ENCODE measurements around the gene WNT9A. TPM values are rescaled to one million over a fixed set of nuclear protein-coding genes. Genes with fewer than 3 reads are reported as not detected.

The WNT9A gene
- total RNA-seq, 1 experiment from 2014 or later: not detected

GRCh38 chr1:227900571-227901051, 47.1 kb downstream of the WNT9A start:
- no peaks in the 10 kb centered on the region for H3K27me3 ChIP-seq (ENCODE audit: low read length)
- no peaks in the 10 kb centered on the region for H3K36me3 ChIP-seq (ENCODE audit: insufficient read depth, low read length)
- no peaks in the 10 kb centered on the region for H3K9me2 ChIP-seq (replicated peaks; ENCODE audit: insufficient read depth, low read length)
- H3K79me2 ChIP-seq (ENCODE audit: low read length): no peaks in the 10 kb centered on the region
- H2AFZ ChIP-seq (ENCODE audit: low read length): no peak overlapping the region
- H3K9ac ChIP-seq (ENCODE audit: low read length): no peak overlapping the region
- no peak for DNase-seq
- H3K4me2 ChIP-seq (ENCODE audit: low read depth, low read length, poor library complexity, severe bottlenecking): no peak overlapping the region
- no peak overlapping the region for H3K27ac ChIP-seq (ENCODE audit: low read length)
- H4K20me1 ChIP-seq (ENCODE audit: insufficient read depth, low read depth, low read length): no peaks in the 10 kb centered on the region
- H3K4me3 ChIP-seq (ENCODE audit: low read length): no peak overlapping the region
- no peaks in the 10 kb centered on the region for H3K4me1 ChIP-seq (ENCODE audit: low read length)
- H3K9me3 ChIP-seq (ENCODE audit: low read length): no peaks in the 10 kb centered on the region

- no peaks in the 10 kb centered on the region for H3K9me2 ChIP-seq (replicated peaks; ENCODE audit: insufficient read depth, low read length)
- no peak overlapping the region for H3K27ac ChIP-seq (ENCODE audit: low read length)
- no peaks in the 10 kb centered on the region for H3K36me3 ChIP-seq (ENCODE audit: insufficient read depth, low read length)
- H3K4me3 ChIP-seq (ENCODE audit: low read length): no peak overlapping the region
- no peaks in the 10 kb centered on the region for H3K79me2 ChIP-seq (ENCODE audit: low read length)
- H3K27me3 ChIP-seq (ENCODE audit: low read length): no peaks in the 10 kb centered on the region
- DNase-seq: no peak
- no peak overlapping the region for H2AFZ ChIP-seq (ENCODE audit: low read length)
- no peaks in the 10 kb centered on the region for H3K9me3 ChIP-seq (ENCODE audit: low read length)
- no peak overlapping the region for H3K9ac ChIP-seq (ENCODE audit: low read length)
- no peaks in the 10 kb centered on the region for H3K4me1 ChIP-seq (ENCODE audit: low read length)
- H4K20me1 ChIP-seq (ENCODE audit: insufficient read depth, low read depth, low read length): no peaks in the 10 kb centered on the region
- H3K4me2 ChIP-seq (ENCODE audit: low read depth, low read length, poor library complexity, severe bottlenecking): no peak overlapping the region
These were observed 47.8 kb downstream of the WNT9A start for GRCh38 chr1:227899820-227900449.

GRCh38 chr1:227899141-227899819, 48.5 kb downstream of the WNT9A start:
- no peak overlapping the region for H2AFZ ChIP-seq (ENCODE audit: low read length)
- no peak for DNase-seq
- no peaks in the 10 kb centered on the region for H3K27me3 ChIP-seq (ENCODE audit: low read length)

GRCh38 chr1:227898502-227899140, 49.1 kb downstream of the WNT9A start:
- no peak overlapping the region for H3K4me3 ChIP-seq (ENCODE audit: low read length)
- no peaks in the 10 kb centered on the region for H3K9me3 ChIP-seq (ENCODE audit: low read length)
- H3K9me2 ChIP-seq (replicated peaks; ENCODE audit: insufficient read depth, low read length): no peaks in the 10 kb centered on the region
- H2AFZ ChIP-seq (ENCODE audit: low read length): no peak overlapping the region
- H3K9ac ChIP-seq (ENCODE audit: low read length): no peak overlapping the region
- no peaks in the 10 kb centered on the region for H4K20me1 ChIP-seq (ENCODE audit: insufficient read depth, low read depth, low read length)
- H3K4me2 ChIP-seq (ENCODE audit: low read depth, low read length, poor library complexity, severe bottlenecking): no peak overlapping the region
- H3K27ac ChIP-seq (ENCODE audit: low read length): no peak overlapping the region
- no peaks in the 10 kb centered on the region for H3K27me3 ChIP-seq (ENCODE audit: low read length)
- H3K36me3 ChIP-seq (ENCODE audit: insufficient read depth, low read length): no peaks in the 10 kb centered on the region
- no peaks in the 10 kb centered on the region for H3K4me1 ChIP-seq (ENCODE audit: low read length)
- no peaks in the 10 kb centered on the region for H3K79me2 ChIP-seq (ENCODE audit: low read length)
- no peak for DNase-seq

More at GRCh38 chr1:227899141-227899819, 48.5 kb downstream of the WNT9A start:
- Histone ChIP-seq H3K9me2 (replicated peaks; ENCODE audit: insufficient read depth, low read length) (no peaks in the 10 kb centered on the region), H3K4me2 (ENCODE audit: low read depth, low read length, poor library complexity, severe bottlenecking) (no peak overlapping the region), H4K20me1 (ENCODE audit: insufficient read depth, low read depth, low read length) (no peaks in the 10 kb centered on the region), H3K4me3 (ENCODE audit: low read length) (no peak overlapping the region), H3K4me1 (ENCODE audit: low read length) (no peaks in the 10 kb centered on the region), H3K36me3 (ENCODE audit: insufficient read depth, low read length) (no peaks in the 10 kb centered on the region), H3K9me3 (ENCODE audit: low read length) (no peaks in the 10 kb centered on the region), H3K27ac (ENCODE audit: low read length) (no peak overlapping the region), H3K9ac (ENCODE audit: low read length) (no peak overlapping the region), H3K79me2 (ENCODE audit: low read length) (no peaks in the 10 kb centered on the region)

GRCh38 chr1:227897704-227898438, 49.9 kb downstream of the WNT9A start:
- Histone ChIP-seq H4K20me1 (ENCODE audit: insufficient read depth, low read depth, low read length) (no peaks in the 10 kb centered on the region), H3K79me2 (ENCODE audit: low read length) (no peaks in the 10 kb centered on the region), H3K4me3 (ENCODE audit: low read length) (no peak overlapping the region), H2AFZ (ENCODE audit: low read length) (no peak overlapping the region), H3K27me3 (ENCODE audit: low read length) (no peaks in the 10 kb centered on the region), H3K4me1 (ENCODE audit: low read length) (no peaks in the 10 kb centered on the region), H3K4me2 (ENCODE audit: low read depth, low read length, poor library complexity, severe bottlenecking) (no peak overlapping the region), H3K9me2 (replicated peaks; ENCODE audit: insufficient read depth, low read length) (no peaks in the 10 kb centered on the region), H3K36me3 (ENCODE audit: insufficient read depth, low read length) (no peaks in the 10 kb centered on the region), H3K27ac (ENCODE audit: low read length) (no peak overlapping the region), H3K9me3 (ENCODE audit: low read length) (no peaks in the 10 kb centered on the region), H3K9ac (ENCODE audit: low read length) (no peak overlapping the region)
- no peak for DNase-seq

DNA sequence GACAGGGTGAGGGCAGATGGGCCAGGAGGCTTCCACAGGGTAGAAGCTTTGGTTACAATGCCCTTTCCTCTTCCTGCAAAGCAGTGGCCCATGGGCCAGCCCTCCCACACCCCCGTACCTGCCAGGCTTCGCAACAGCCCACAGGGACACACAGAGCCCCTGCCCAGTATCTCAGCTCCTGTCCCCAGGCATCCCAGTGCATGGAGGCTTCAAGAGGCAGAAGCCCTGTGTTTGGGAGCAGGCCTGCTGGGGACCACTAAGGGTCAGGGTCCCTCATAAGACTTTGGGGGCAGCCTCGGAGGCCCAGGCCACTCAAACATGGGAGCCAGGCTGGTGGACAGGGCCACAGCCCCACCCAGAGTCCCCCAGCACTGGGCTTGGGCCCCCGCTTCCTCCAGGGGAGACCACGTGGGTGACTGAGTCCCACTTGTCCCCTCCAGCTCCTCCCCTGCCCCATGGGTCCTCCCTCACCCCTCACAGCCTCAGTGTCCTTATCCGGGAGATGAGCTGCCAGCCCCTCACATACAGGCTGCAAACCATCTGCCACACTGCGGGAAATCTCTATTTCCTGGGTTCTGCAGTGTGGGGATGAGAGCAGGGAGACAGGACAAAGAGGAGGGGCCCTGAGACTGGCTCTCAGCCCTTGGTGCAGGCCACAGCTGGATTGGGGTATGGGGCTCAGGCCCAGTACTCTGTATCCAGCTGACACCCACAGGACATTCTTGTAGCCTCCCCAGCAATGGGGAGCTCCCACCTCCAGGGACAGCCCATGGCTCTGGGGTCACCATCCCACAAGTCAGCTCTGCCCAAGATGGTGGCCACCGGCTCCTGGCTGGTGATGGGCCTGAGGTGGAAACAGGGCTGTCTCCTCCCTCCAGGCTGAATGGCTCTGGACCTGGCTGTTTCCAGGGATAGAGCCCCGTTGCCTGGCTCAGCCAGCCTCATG, 50.7 kb downstream of the WNT9A start:
- DNase-seq: no peak
- H4K20me1 ChIP-seq (ENCODE audit: insufficient read depth, low read depth, low read length): no peaks in the 10 kb centered on the region
- no peaks in the 10 kb centered on the region for H3K79me2 ChIP-seq (ENCODE audit: low read length)
- no peak overlapping the region for H2AFZ ChIP-seq (ENCODE audit: low read length)
- H3K9me2 ChIP-seq (replicated peaks; ENCODE audit: insufficient read depth, low read length): no peaks in the 10 kb centered on the region
- no peak overlapping the region for H3K4me2 ChIP-seq (ENCODE audit: low read depth, low read length, poor library complexity, severe bottlenecking)
- H3K27ac ChIP-seq (ENCODE audit: low read length): no peak overlapping the region
- H3K9ac ChIP-seq (ENCODE audit: low read length): no peak overlapping the region
- H3K4me1 ChIP-seq (ENCODE audit: low read length): no peaks in the 10 kb centered on the region
- H3K9me3 ChIP-seq (ENCODE audit: low read length): no peaks in the 10 kb centered on the region
- no peak overlapping the region for H3K4me3 ChIP-seq (ENCODE audit: low read length)
- no peaks in the 10 kb centered on the region for H3K27me3 ChIP-seq (ENCODE audit: low read length)
- H3K36me3 ChIP-seq (ENCODE audit: insufficient read depth, low read length): no peaks in the 10 kb centered on the region

GRCh38 chr1:227895828-227896685, 51.7 kb downstream of the WNT9A start:
- Histone ChIP-seq H4K20me1 (ENCODE audit: insufficient read depth, low read depth, low read length) (no peaks in the 10 kb centered on the region), H3K36me3 (ENCODE audit: insufficient read depth, low read length) (no peaks in the 10 kb centered on the region), H3K4me1 (ENCODE audit: low read length) (no peaks in the 10 kb centered on the region), H3K27me3 (ENCODE audit: low read length) (no peaks in the 10 kb centered on the region), H2AFZ (ENCODE audit: low read length) (no peak overlapping the region), H3K79me2 (ENCODE audit: low read length) (no peaks in the 10 kb centered on the region), H3K27ac (ENCODE audit: low read length) (no peak overlapping the region), H3K9ac (ENCODE audit: low read length) (no peak overlapping the region), H3K4me2 (ENCODE audit: low read depth, low read length, poor library complexity, severe bottlenecking) (no peak overlapping the region), H3K9me3 (ENCODE audit: low read length) (no peaks in the 10 kb centered on the region), H3K4me3 (ENCODE audit: low read length) (no peak overlapping the region), H3K9me2 (replicated peaks; ENCODE audit: insufficient read depth, low read length) (no peaks in the 10 kb centered on the region)
- DNase-seq: no peak

Measured in Karpas-422 (cell line).